NCI-H2196 (cell line): Measurements from ENCODE around the gene KRTAP25-1.

Experiments
- DNase-seq: peaks from one replicate; lab custom pipeline; 2025; ENCODE audit not compliant: unreplicated experiment; lab: John Stamatoyannopoulos, UW

Gene KRTAP25-1

GRCh38 chr21:30249936-30250335 lies 39.4 kb downstream of the KRTAP25-1 start:
- DNase-seq, result no peak

- no peak for DNase-seq
Observed at GRCh38 chr21:30248844-30249243, 40.5 kb downstream of the KRTAP25-1 start.

GRCh38 chr21:30245061-30245460 lies 44.3 kb downstream of the KRTAP25-1 start:
- no peak for DNase-seq

GRCh38 chr21:30243691-30244090 lies 45.6 kb downstream of the KRTAP25-1 start:
- no peak for DNase-seq

- no peak for DNase-seq
Observed at GRCh38 chr21:30240661-30241060, 48.7 kb downstream of the KRTAP25-1 start.
